Uterus (tissue), 2 donors: ENCODE data around the gene PCSK4.

Experiments
- POLR2A ChIP-seq, 2 donors: fragments of 450-650 bp; IDR thresholded peaks; one replicate each; pipeline ENCODE4 v1.6.1; 2016; ENCODE audit warnings: antibody characterized with exemption in 2 of 2, mild to moderate bottlenecking in 1 of 2, moderate library complexity in 1 of 2
- TF ChIP-seq, protein P1 (sequence below), 4 experiments: fragments of 200-600 bp in 2 of 4; fragments of 450-650 bp in 2 of 4; sonication (generic) in 2 of 4; IDR thresholded peaks; one replicate each; pipeline ENCODE4 v1.5.1; 2016 to 2019; ENCODE audit warnings: antibody characterized with exemption in 4 of 4, mild to moderate bottlenecking in 2 of 4, moderate library complexity in 1 of 4

DNA sequence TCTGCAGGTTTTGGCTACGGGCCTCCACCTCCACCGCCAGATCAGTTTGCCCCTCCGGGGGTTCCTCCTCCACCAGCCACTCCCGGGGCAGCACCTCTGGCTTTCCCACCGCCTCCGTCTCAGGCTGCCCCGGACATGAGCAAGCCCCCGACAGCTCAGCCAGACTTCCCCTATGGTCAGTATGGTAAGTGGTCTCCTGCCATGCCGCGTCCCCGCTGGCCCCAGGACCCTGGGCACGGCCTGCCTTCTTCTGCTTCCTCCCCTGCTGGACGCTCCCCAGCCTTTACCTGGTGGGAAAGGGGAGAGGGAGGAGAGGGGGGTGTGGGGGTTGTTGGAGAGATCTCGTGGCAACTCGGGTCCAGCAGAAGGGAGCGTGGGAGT lies 57.7 kb downstream of the PCSK4 start:
- TF ChIP-seq, protein P1, sequence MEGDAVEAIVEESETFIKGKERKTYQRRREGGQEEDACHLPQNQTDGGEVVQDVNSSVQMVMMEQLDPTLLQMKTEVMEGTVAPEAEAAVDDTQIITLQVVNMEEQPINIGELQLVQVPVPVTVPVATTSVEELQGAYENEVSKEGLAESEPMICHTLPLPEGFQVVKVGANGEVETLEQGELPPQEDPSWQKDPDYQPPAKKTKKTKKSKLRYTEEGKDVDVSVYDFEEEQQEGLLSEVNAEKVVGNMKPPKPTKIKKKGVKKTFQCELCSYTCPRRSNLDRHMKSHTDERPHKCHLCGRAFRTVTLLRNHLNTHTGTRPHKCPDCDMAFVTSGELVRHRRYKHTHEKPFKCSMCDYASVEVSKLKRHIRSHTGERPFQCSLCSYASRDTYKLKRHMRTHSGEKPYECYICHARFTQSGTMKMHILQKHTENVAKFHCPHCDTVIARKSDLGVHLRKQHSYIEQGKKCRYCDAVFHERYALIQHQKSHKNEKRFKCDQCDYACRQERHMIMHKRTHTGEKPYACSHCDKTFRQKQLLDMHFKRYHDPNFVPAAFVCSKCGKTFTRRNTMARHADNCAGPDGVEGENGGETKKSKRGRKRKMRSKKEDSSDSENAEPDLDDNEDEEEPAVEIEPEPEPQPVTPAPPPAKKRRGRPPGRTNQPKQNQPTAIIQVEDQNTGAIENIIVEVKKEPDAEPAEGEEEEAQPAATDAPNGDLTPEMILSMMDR (IDR thresholded peaks at IDR 0.05): no peak
- TF ChIP-seq POLR2A (IDR thresholded peaks at IDR 0.05): no peak
